ENCODE results near the gene CDC42BPG. TPM values are rescaled to one million over a fixed set of nuclear protein-coding genes. Genes with fewer than 3 reads are reported as not detected.

The CDC42BPG gene
- total and polyA plus RNA-seq, 9 of the 15 experiments (the other 6 are each of a cell fraction or from before 2014, with no cell fraction given) = 0.04 to 8.8 (median 2.1) TPM

- H4K20me1 ChIP-seq (replicated peaks; ENCODE audit: control insufficient read depth, insufficient read depth, low read length) = no peaks in the 10 kb centered on the region
- TF ChIP-seq MAX (CRISPR knock-in tag; IDR thresholded peaks at IDR 0.05) (0 out of 2 replicates have a peak, but pooled peaks have one; percentile 22), MAFK (IDR thresholded peaks at IDR 0.05; ENCODE audit: low read length) (no peak), ZNF3 (CRISPR knock-in tag; IDR thresholded peaks at IDR 0.05) (no peak)
- intact Hi-C loops (cut with micrococcal nuclease) = no loop called here
- ChIA-PET CTCF (ENCODE audit: low intra/inter-chr PET ratio) (interaction anchor here (0.6 kb wide), 1 partner anchor 34 kb away, joined by 3 read pairs; no protein-coding TSS in a partner anchor), POLR2A (interaction anchor here (0.5 to 1.5 kb wide), 3 partner anchors 12 to 99 kb away, joined by 3 to 4 read pairs (median 3); no protein-coding TSS in a partner anchor)
- ATAC-seq = no peak
- H3K27me3 ChIP-seq (ENCODE audit: control insufficient read depth in 2 of 2, insufficient read depth in 2 of 2, low read length in 2 of 2) = no peaks in the 10 kb centered on the region; a peak in 1 of 5 replicates
- H2AFZ ChIP-seq (ENCODE audit: low read depth, low read length) = no peak overlapping the region
- no peaks in the 10 kb centered on the region for H3K9me3 ChIP-seq (replicated peaks; ENCODE audit: control insufficient read depth, insufficient read depth, low read depth, low read length)
- in situ Hi-C loops (cut with MboI) = no loop called here
- no peak overlapping the region for H3K4me3 ChIP-seq
- H3K9ac ChIP-seq (ENCODE audit: insufficient read depth in 1 of 2, low read depth in 2 of 2, low read length in 2 of 2) = no peak overlapping the region; a peak in 1 of 4 replicates
- no peak for DNase-seq (ENCODE audit: extremely low read depth in 1 of 4, low spot score in 3 of 4)
- H3K9me1 ChIP-seq (ENCODE audit: control insufficient read depth, insufficient read depth, low read length) = no peaks in the 10 kb centered on the region
- H3K4me2 ChIP-seq (ENCODE audit: insufficient read depth, low read length) = no peak overlapping the region
- 77% methylated on average over 12 of the region's 13 CpGs for WGBS (ENCODE audit: insufficient coverage, low coverage, missing lambda C conversion rate)
- H3K27ac ChIP-seq (ENCODE audit: extremely low read depth, low read depth, low read length) = no peak overlapping the region
- peaks cover 40% of the 10 kb centered on the region; the same call in 2 of the 3 replicates for H3K36me3 ChIP-seq (ENCODE audit: control insufficient read depth, insufficient read depth, low read length)
- no peak for FAIRE-seq
- peaks cover 23% of the 10 kb centered on the region; the same call in 2 of the 3 replicates for H3K79me2 ChIP-seq (ENCODE audit: control insufficient read depth, insufficient read depth, low read length)
- BruUV-seq (replicated peaks) = no TSS peak
- peaks cover 21 to 47% of the 10 kb centered on the region in 2 experiments for H3K4me1 ChIP-seq (replicated peaks in 1 of 2; ENCODE audit: control insufficient read depth in 2 of 2, insufficient read depth in 2 of 2, low read length in 2 of 2)
Measured at GRCh38 chr11:64839335-64839734, 5.1 kb downstream of the CDC42BPG start.

- FAIRE-seq (no peak), DNase-seq (ENCODE audit: extremely low read depth in 1 of 4, low spot score in 3 of 4) (no peak), ATAC-seq (no peak)
- ChIA-PET CTCF (ENCODE audit: low intra/inter-chr PET ratio) (no interaction called here), POLR2A (interaction anchor here (1.5 kb wide), 1 partner anchor 11 kb away, joined by 3 read pairs; no protein-coding TSS in a partner anchor)
- TF ChIP-seq ZNF165 (CRISPR knock-in tag; IDR thresholded peaks at IDR 0.05; ENCODE audit: borderline replicate concordance) = no peak
- H3K36me3 ChIP-seq (ENCODE audit: control insufficient read depth, insufficient read depth, low read length) = peaks cover 44% of the 10 kb centered on the region; the same call in 2 of the 3 replicates
- no TSS peak for BruUV-seq (replicated peaks)
- H3K27me3 ChIP-seq (ENCODE audit: control insufficient read depth in 2 of 2, insufficient read depth in 2 of 2, low read length in 2 of 2) = no peaks in the 10 kb centered on the region
- WGBS (ENCODE audit: insufficient coverage, low coverage, missing lambda C conversion rate) = 85% methylated on average over 12 of the region's 28 CpGs
- H3K9me1 ChIP-seq (ENCODE audit: control insufficient read depth, insufficient read depth, low read length) = no peaks in the 10 kb centered on the region
- no peak overlapping the region for H2AFZ ChIP-seq (ENCODE audit: low read depth, low read length)
- intact Hi-C loops (cut with micrococcal nuclease) = no loop called here
- H3K79me2 ChIP-seq (ENCODE audit: control insufficient read depth, insufficient read depth, low read length) = peaks cover 18% of the 10 kb centered on the region; the same call in 2 of the 3 replicates
- H3K4me2 ChIP-seq (ENCODE audit: insufficient read depth, low read length) = no peak overlapping the region
- no peak overlapping the region for H3K4me3 ChIP-seq
- H3K9ac ChIP-seq (ENCODE audit: insufficient read depth in 1 of 2, low read depth in 2 of 2, low read length in 2 of 2) = no peak overlapping the region
- in situ Hi-C loops (cut with MboI) = no loop called here
- no peaks in the 10 kb centered on the region for H4K20me1 ChIP-seq (replicated peaks; ENCODE audit: control insufficient read depth, insufficient read depth, low read length)
- H3K9me3 ChIP-seq (replicated peaks; ENCODE audit: control insufficient read depth, insufficient read depth, low read depth, low read length) = no peaks in the 10 kb centered on the region
- no peak overlapping the region for H3K27ac ChIP-seq (ENCODE audit: extremely low read depth, low read depth, low read length)
- H3K4me1 ChIP-seq (replicated peaks in 1 of 2; ENCODE audit: control insufficient read depth in 2 of 2, insufficient read depth in 2 of 2, low read length in 2 of 2) = peaks cover 18 to 46% of the 10 kb centered on the region in 2 experiments
Measured at GRCh38 chr11:64838600-64839334, 5.7 kb downstream of the CDC42BPG start.

Data from K562 (cell line).